ENCODE measurements around the gene ELOVL7.

- TF ChIP-seq TAF1 (IDR thresholded peaks at IDR 0.05; ENCODE audit: borderline replicate concordance, insufficient read depth, low read length) (no peak), POLR2AphosphoS5 (IDR thresholded peaks at IDR 0.05; ENCODE audit: low read depth, low read length) (no peak), REST (IDR thresholded peaks at IDR 0.05; ENCODE audit: insufficient read depth in 1 of 2, low read depth in 2 of 2, low read length in 2 of 2) (no peak)
Measured at GRCh38 chr5:60814498-60814897, 29.6 kb downstream of the ELOVL7 start.
